Measurements from ENCODE around the gene HDAC1. TPM values are rescaled to one million over a fixed set of nuclear protein-coding genes. Genes with fewer than 3 reads are reported as not detected.

HDAC1 gene
- total and polyA plus RNA-seq, 4 donors, result 32.1 to 58.1 (median 45.2) TPM

- H3K9ac ChIP-seq (ENCODE audit: low read depth in 1 of 2, low read length in 2 of 2), result no peak overlapping the region
These were observed 53.5 kb downstream of the HDAC1 start for GRCh38 chr1:32345289-32345827.

DNA sequence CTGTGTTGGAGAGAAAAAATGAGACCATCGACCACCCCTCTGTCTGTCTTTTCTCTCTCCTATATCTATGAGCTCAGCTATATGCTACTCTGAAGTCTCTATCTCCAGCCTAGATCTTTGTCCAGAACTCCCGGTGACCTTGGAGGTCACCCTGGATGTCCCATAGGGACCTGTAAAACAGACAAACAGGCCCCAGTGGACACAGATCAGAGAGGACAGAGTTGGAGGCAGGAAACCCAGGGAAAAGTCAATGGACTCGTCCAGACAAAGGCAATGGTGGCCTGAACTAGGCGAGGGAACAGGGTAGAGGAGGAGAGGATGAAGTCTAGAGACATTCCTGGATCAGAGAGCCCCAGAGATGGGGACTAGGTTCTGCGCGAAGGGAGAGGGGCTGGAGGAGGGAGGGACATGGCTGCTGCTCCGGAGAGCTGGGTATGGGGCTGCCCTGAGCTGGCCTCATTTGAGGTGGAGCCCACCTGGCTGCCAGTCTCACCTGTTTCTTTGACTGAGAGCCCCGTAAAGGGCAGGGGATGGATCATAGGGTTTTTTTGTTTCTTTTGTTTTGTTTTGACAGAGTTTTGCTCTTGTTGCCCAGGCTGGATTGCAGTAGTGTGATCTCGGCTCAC is 54.8 kb downstream of the HDAC1 start:
- Histone ChIP-seq H3K27ac (ENCODE audit: low read depth in 1 of 2, low read length in 2 of 2) (no peak overlapping the region), H3K9ac (ENCODE audit: low read depth in 1 of 2, low read length in 2 of 2) (no peak overlapping the region), H3K36me3 (ENCODE audit: control insufficient read depth in 4 of 4, insufficient read depth in 3 of 4, low read depth in 1 of 4, low read length in 3 of 4) (no peaks in the 10 kb centered on the region), H3K4me3 (ENCODE audit: low read depth in 1 of 3, low read length in 3 of 3) (no peak overlapping the region), H3K27me3 (ENCODE audit: control insufficient read depth in 4 of 4, insufficient read depth in 4 of 4, low read length in 3 of 4) (no peaks in the 10 kb centered on the region), H3K4me1 (ENCODE audit: control insufficient read depth in 4 of 4, insufficient read depth in 4 of 4, low read length in 3 of 4) (peaks cover 0 to 12% (median 6%) of the 10 kb centered on the region in 4 donors), H3K9me3 (ENCODE audit: control insufficient read depth in 4 of 4, low read length in 3 of 4) (no peaks in the 10 kb centered on the region)
- TF ChIP-seq RXRA (IDR thresholded peaks at IDR 0.05), result no peak
- TF ChIP-seq MAX (IDR thresholded peaks at IDR 0.05), result no peak
- no peak for TF ChIP-seq FOXA2 (IDR thresholded peaks at IDR 0.05)
- TF ChIP-seq, protein P1, sequence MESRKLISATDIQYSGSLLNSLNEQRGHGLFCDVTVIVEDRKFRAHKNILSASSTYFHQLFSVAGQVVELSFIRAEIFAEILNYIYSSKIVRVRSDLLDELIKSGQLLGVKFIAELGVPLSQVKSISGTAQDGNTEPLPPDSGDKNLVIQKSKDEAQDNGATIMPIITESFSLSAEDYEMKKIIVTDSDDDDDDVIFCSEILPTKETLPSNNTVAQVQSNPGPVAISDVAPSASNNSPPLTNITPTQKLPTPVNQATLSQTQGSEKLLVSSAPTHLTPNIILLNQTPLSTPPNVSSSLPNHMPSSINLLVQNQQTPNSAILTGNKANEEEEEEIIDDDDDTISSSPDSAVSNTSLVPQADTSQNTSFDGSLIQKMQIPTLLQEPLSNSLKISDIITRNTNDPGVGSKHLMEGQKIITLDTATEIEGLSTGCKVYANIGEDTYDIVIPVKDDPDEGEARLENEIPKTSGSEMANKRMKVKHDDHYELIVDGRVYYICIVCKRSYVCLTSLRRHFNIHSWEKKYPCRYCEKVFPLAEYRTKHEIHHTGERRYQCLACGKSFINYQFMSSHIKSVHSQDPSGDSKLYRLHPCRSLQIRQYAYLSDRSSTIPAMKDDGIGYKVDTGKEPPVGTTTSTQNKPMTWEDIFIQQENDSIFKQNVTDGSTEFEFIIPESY (IDR thresholded peaks at IDR 0.05), result no peak
- no peak for TF ChIP-seq HNF4A (conservative IDR thresholded peaks at IDR 0.05)
- no peak for TF ChIP-seq GABPA (IDR thresholded peaks at IDR 0.05 in 1 of 2, conservative IDR thresholded peaks at IDR 0.05 in 1 of 2)
- TF ChIP-seq RAD21 (IDR thresholded peaks at IDR 0.05), result no peak
- no peak for TF ChIP-seq EGR1 (IDR thresholded peaks at IDR 0.05; ENCODE audit: low read depth in 2 of 2)
- no peak for TF ChIP-seq ATF3 (IDR thresholded peaks at IDR 0.05)
- no peak for TF ChIP-seq TAF1 (conservative IDR thresholded peaks at IDR 0.05)
- TF ChIP-seq NR2F2 (IDR thresholded peaks at IDR 0.05), result no peak
- no peak for TF ChIP-seq YY1 (IDR thresholded peaks at IDR 0.05)
- TF ChIP-seq, protein P2, sequence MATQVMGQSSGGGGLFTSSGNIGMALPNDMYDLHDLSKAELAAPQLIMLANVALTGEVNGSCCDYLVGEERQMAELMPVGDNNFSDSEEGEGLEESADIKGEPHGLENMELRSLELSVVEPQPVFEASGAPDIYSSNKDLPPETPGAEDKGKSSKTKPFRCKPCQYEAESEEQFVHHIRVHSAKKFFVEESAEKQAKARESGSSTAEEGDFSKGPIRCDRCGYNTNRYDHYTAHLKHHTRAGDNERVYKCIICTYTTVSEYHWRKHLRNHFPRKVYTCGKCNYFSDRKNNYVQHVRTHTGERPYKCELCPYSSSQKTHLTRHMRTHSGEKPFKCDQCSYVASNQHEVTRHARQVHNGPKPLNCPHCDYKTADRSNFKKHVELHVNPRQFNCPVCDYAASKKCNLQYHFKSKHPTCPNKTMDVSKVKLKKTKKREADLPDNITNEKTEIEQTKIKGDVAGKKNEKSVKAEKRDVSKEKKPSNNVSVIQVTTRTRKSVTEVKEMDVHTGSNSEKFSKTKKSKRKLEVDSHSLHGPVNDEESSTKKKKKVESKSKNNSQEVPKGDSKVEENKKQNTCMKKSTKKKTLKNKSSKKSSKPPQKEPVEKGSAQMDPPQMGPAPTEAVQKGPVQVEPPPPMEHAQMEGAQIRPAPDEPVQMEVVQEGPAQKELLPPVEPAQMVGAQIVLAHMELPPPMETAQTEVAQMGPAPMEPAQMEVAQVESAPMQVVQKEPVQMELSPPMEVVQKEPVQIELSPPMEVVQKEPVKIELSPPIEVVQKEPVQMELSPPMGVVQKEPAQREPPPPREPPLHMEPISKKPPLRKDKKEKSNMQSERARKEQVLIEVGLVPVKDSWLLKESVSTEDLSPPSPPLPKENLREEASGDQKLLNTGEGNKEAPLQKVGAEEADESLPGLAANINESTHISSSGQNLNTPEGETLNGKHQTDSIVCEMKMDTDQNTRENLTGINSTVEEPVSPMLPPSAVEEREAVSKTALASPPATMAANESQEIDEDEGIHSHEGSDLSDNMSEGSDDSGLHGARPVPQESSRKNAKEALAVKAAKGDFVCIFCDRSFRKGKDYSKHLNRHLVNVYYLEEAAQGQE (IDR thresholded peaks at IDR 0.05), result no peak
- no peak for TF ChIP-seq JUND (IDR thresholded peaks at IDR 0.05)
- no peak for TF ChIP-seq HNF4G (IDR thresholded peaks at IDR 0.05)
- TF ChIP-seq FOXA1 (IDR thresholded peaks at IDR 0.05), result no peak
- no peak for DNase-seq (ENCODE audit: low spot score)
- 93% methylated on average over 9 of the region's 9 CpGs for WGBS

More at GRCh38 chr1:32345289-32345827, 53.5 kb downstream of the HDAC1 start:
- DNase-seq (ENCODE audit: low spot score), result no peak
- H3K27ac ChIP-seq (ENCODE audit: low read depth in 1 of 2, low read length in 2 of 2), result no peak overlapping the region
- no peak overlapping the region for H3K4me3 ChIP-seq (ENCODE audit: low read depth in 1 of 3, low read length in 3 of 3)
- peak in 1 of 2 donors; percentile 10 for TF ChIP-seq RAD21 (IDR thresholded peaks at IDR 0.05)
- peak in 1 of 2 donors; percentile 26 for TF ChIP-seq RXRA (IDR thresholded peaks at IDR 0.05)
- no peak for TF ChIP-seq HNF4A (conservative IDR thresholded peaks at IDR 0.05)
- TF ChIP-seq NR2F2 (IDR thresholded peaks at IDR 0.05), result peak; percentile 70
- TF ChIP-seq YY1 (IDR thresholded peaks at IDR 0.05), result no peak
- peaks cover 0 to 8% (median 5%) of the 10 kb centered on the region in 4 donors for H3K4me1 ChIP-seq (ENCODE audit: control insufficient read depth in 4 of 4, insufficient read depth in 4 of 4, low read length in 3 of 4)
- 43% methylated on average over 8 of the region's 8 CpGs for WGBS
- H3K9me3 ChIP-seq (ENCODE audit: control insufficient read depth in 4 of 4, low read length in 3 of 4), result no peaks in the 10 kb centered on the region
- no peaks in the 10 kb centered on the region for H3K27me3 ChIP-seq (ENCODE audit: control insufficient read depth in 4 of 4, insufficient read depth in 4 of 4, low read length in 3 of 4)
- H3K36me3 ChIP-seq (ENCODE audit: control insufficient read depth in 4 of 4, insufficient read depth in 3 of 4, low read depth in 1 of 4, low read length in 3 of 4), result no peaks in the 10 kb centered on the region

Measured in liver (tissue), 9 donors.